22Rv1 (cell line): ENCODE measurements around the gene UBQLN4.

Source experiments
- H3K27ac ChIP-seq: fragments of 450-650 bp; 2 replicates; pipeline ENCODE4 v1.5.1; 2017
- CTCF ChIP-seq: fragments of 450-650 bp; IDR thresholded peaks from 2 replicates; pipeline ENCODE4 v1.5.1; 2017; ENCODE audit warnings: mild to moderate bottlenecking
- ZFX ChIP-seq: fragments of 450-650 bp; IDR thresholded peaks from 2 replicates; pipeline ENCODE4 v1.6.1; 2017; ENCODE audit warnings: antibody characterized with exemption, borderline replicate concordance

Gene UBQLN4

DNA sequence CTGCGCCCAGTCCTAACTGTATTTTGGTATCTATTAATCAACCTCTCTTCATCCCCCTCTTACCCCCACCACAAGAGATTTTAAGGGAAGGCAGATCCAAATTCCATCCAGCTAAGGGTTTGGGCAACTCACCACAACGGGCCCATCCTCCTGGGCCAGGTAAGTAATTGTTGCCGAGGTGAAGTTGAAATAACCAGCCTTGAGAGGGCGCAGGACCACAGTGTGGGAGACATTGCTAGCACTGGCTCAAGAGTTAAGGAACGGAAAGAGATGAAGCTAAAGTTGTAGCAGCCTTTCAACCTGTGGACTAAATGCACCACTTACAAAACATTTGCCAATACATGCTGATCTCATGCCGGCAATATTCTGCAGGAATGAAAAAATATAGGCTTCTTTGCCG is 38.8 kb downstream of the UBQLN4 start:
- TF ChIP-seq CTCF (no peak), ZFX (no peak)
- H3K27ac ChIP-seq, result no peak overlapping the region

DNA sequence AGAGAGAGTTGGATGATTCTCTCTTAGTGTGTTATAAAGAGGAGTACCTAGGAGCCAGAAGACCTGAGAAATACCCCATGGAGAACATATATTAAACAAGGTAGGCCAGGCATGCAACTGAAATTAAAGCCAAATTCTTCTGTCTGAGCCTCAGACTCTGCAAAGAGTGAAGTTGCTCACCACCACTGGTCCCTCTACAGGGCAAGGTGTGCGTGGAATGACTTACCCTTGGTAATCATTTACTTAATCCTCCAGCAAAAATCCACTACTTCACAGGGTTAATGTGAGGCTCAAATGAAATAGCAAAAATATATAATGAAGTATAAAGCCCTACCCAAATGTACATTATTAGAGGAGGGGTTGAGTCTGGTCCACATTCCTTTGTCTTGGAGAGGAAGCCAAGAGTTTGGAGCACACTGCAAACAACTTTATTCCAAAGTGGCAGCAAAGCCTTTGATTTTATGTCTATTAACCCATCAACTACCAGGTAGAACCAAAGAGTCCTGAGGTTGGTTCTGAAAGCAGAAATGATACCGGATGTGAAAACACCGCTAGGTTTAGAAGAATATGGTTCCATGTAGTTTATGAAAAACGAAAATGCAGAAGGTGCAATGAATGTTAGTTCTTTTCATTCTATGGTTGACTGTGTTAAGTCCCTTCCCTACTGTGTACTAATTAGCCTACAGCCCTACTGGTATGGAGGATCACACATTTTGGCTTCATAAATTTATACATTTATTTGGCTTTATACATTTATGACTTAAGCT is 41.4 kb downstream of the UBQLN4 start:
- TF ChIP-seq CTCF, result no peak
- no peak for TF ChIP-seq ZFX
- H3K27ac ChIP-seq, result no peak overlapping the region

DNA sequence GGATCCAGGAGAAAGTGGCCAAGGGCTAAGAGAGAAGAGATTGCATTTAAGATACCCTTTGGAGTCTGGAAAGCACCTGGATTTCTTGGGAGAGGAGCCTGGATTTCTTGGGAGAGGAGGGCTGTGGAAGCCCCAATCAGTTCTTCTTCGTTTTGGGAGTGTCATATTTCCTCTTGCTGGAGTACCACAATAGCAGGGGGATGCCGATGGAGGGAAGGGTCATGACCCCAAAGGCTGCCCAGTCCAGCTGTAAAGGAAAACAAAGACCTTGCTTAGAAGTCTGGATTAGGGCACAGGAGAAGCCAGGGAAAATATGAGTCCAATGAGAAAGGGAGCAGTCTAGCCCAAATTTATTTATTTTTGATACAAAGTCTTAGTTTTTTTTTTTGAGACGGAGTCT is 44.2 kb downstream of the UBQLN4 start:
- TF ChIP-seq CTCF (no peak), ZFX (no peak)
- 0 out of 2 replicates have a peak overlapping the region, but pooled peaks have one; percentile 15 for H3K27ac ChIP-seq

DNA sequence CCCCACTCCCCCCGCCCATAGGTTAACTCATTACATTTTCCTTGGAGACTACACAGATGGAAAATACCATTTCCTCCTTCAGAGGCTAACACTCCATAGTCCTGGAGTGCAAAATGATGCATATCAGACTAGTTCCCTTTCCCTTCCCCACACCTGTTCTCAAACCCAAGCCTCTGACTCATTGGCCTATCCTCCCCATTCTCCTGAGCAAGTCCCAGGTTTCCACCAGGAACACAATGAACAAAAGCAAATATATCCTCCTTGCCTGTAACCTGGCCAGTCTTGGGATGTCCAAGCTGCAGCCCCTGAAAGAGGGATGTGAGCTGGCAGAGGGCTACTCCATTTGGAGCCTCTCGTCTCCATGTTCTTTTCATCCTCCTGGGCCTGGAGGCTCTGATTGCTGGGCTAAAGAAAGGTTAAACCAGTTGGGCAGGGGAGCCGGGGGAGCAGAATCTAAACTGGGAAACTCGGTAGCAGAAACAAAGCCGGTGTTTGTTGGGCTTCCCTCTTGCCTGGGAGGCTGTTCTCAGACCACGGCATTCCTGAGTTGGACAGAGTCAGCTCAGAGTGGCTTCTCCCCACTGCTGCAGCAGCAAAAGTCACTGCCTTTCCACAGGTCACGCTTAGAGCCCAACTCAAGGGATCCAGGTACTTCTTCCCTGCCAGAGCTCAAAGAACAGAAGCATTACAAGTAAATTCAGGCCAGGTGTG is 46.8 kb downstream of the UBQLN4 start:
- TF ChIP-seq ZFX, result no peak
- TF ChIP-seq CTCF, result no peak
- H3K27ac ChIP-seq, result peak overlapping the region; percentile 42

- no peak overlapping the region for H3K27ac ChIP-seq
- no peak for TF ChIP-seq ZFX
- TF ChIP-seq CTCF, result no peak
Measured at GRCh38 chr1:156004843-156005584, 48.6 kb downstream of the UBQLN4 start.

GRCh38 chr1:156003923-156004188 is 49.7 kb downstream of the UBQLN4 start:
- no peak for TF ChIP-seq CTCF
- no peak for TF ChIP-seq ZFX
- H3K27ac ChIP-seq, result no peak overlapping the region
